Activated CD4-positive, alpha-beta T cell treated with anti-CD3 and anti-CD28 coated beads, Interleukin-2, amount 10 ng/mL, durations not matched to agents 7 days and 5 days (primary cell): ENCODE results near the gene BACH2. TPM values are rescaled to one million over a fixed set of nuclear protein-coding genes. Genes with fewer than 3 reads are reported as not detected.
"Not testable (repeated sequence)": the region's sequence is repeated elsewhere in the genome, so short reads cannot be mapped to it uniquely, and the experiment has no call there.

ENCODE experiments used
- CTCF ChIA-PET: fragments of 350-600 bp; sonication (Branson Sonifier 250); formaldehyde crosslinking; loops from one replicate; lab custom pipeline; 2021; ENCODE audit warnings: antibody characterized with exemption; lab: Charles Lee
- POLR2A ChIA-PET: fragments of 350-600 bp; sonication (Branson Sonifier 250); formaldehyde crosslinking; loops from one replicate; lab custom pipeline; 2021; ENCODE audit warnings: antibody characterized with exemption; lab: Charles Lee
- DNase-seq: peaks from one replicate; pipeline ENCODE4 v3.0.0-alpha.2; 2020
- H3K27ac Mint-ChIP-seq: one replicate; pipeline ENCODE4 v1.8.0; 2021; ENCODE audit warnings: mild to moderate bottlenecking, moderate library complexity, mixed read lengths
- H3K27me3 Mint-ChIP-seq: one replicate; pipeline ENCODE4 v1.8.0; 2021; ENCODE audit warnings: mixed read lengths
- H3K36me3 Mint-ChIP-seq: one replicate; pipeline ENCODE4 v1.8.0; 2021; ENCODE audit warnings: low read depth, mixed read lengths
- H3K4me1 Mint-ChIP-seq: one replicate; pipeline ENCODE4 v1.8.0; 2021; ENCODE audit warnings: mixed read lengths
- H3K4me3 Mint-ChIP-seq: one replicate; pipeline ENCODE4 v1.8.0; 2021; ENCODE audit warnings: mild to moderate bottlenecking, moderate library complexity, mixed read lengths
- H3K9me3 Mint-ChIP-seq: one replicate; pipeline ENCODE4 v1.8.0; 2021; ENCODE audit warnings: mixed read lengths
- total RNA-seq, 2 experiments: library from RNA; stranded (reverse); gene quantifications; one replicate each; pipeline ENCODE4 v1.2.3, GENCODE V29; 2021

BACH2 gene
- total RNA-seq, 2 experiments from 2014 or later: 59.4 to 61.6 TPM

DNA sequence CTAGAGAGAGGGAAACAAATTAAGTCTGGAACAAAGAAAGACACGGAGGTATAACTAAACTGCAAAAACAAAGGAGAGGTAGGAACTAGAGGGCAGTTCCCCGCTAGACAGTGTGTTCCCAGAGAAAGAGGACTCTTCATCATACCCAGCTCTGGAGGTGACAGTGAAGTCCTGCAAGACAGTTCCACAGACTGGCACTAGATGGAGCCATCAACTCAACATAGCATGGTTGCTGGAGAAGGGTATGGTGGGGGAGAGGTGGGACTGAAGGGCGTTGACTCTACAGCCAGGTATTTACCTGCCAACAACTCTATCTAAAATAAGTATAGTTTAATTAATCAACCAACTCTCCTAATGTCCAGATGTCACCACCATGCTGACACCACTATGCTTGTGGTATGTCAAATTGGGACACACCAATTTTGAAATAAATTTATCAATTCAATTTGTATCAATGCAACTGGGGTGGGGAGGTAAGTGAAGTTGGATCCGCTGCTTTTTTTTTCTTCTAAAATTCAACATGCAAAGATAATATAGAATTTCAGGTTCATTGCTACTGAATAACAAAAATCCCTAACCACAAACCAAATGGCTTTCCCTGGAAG, 9.7 kb downstream of the BACH2 start:
- H3K4me3 Mint-ChIP-seq: peak overlapping the region; percentile 71
- peaks cover 92% of the 10 kb centered on the region for H3K4me1 Mint-ChIP-seq
- no peaks in the 10 kb centered on the region for H3K27me3 Mint-ChIP-seq
- CTCF ChIA-PET: interaction anchor here (0.7 to 5.7 kb wide), 15 partner anchors 13 to 346 kb away, joined by 3 to 68 read pairs (median 4); no protein-coding TSS in a partner anchor
- H3K9me3 Mint-ChIP-seq: peaks cover 6% of the 10 kb centered on the region
- peak; percentile 66 for DNase-seq
- H3K27ac Mint-ChIP-seq: peak overlapping the region; percentile 92
- POLR2A ChIA-PET: no interaction called here
- peaks cover 64% of the 10 kb centered on the region for H3K36me3 Mint-ChIP-seq

DNA sequence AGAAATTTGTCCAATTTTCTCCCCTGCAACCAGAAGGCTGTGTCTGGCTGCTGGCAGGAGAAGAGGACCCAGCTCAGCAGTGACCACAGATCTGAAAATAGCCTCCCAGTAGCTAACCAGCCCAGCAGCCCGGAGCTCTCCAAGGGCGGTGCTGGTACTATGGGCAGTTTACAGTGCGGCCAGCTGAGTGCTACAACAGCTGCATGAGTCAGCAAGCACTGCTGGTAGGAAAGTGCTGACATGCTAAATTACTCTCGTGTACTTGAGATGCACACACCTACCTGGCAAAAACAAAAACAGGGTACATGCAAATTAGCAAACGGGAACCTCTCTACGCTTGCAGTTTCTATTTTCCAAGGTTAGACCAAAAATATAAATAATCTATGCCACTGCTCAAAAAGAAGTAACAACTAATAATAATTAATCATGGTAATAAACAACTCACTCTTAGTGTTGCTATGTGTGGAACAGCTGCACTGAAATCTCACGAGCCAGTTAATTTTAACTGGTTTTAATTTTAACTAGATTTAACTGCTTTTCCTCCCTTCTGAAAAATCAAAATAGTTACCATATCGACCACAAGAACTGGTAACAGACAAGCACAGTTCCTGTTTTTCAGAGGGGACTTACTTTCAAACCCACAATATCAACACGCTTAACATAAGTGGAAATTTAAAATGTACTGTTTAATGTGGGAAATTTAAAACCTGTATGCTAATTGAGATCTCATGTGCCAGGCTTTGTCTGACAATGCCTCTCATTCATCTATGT, 10.8 kb downstream of the BACH2 start:
- Mint-ChIP-seq H3K4me3 (peak overlapping the region; percentile 71), H3K36me3 (peaks cover 60% of the 10 kb centered on the region), H3K27ac (peak overlapping the region; percentile 92), H3K9me3 (peaks cover 7% of the 10 kb centered on the region), H3K27me3 (no peaks in the 10 kb centered on the region), H3K4me1 (peaks cover 89% of the 10 kb centered on the region)
- DNase-seq: peak; percentile 64
- ChIA-PET POLR2A (interaction anchor here (0.6 to 0.8 kb wide), 2 partner anchors 67 to 205 kb away, joined by 3 to 4 read pairs; no protein-coding TSS in a partner anchor), CTCF (interaction anchor here (0.8 to 5.7 kb wide), 13 partner anchors 10 to 329 kb away, joined by 3 to 68 read pairs (median 4); no protein-coding TSS in a partner anchor)

DNA sequence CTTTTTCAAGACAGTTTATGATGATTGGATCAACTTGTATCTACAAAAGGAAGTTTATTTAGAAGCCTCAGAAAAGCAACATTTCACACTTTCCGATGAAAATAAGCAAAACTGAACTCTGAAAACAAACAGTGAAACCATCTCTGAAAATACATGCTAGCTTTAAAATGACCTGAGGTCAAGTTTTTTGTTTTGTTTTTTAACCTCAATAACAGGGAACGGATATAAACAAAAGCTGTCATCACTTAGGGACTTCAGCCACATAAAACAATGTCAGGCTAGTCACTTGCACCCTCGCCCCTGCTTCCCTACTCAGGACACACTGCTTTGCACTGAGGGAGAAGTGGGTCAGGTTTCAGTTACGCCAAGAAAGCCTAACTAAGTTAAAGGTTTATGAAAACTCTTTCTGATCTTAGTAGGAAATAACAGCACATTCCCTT, 11.6 kb downstream of the BACH2 start:
- H3K27me3 Mint-ChIP-seq: no peaks in the 10 kb centered on the region
- peak overlapping the region; percentile 71 for H3K4me3 Mint-ChIP-seq
- H3K4me1 Mint-ChIP-seq: peaks cover 87% of the 10 kb centered on the region
- DNase-seq: peak; percentile 43
- peak overlapping the region; percentile 92 for H3K27ac Mint-ChIP-seq
- peaks cover 53% of the 10 kb centered on the region for H3K36me3 Mint-ChIP-seq
- ChIA-PET CTCF (interaction anchor here (0.7 to 5.7 kb wide), 8 partner anchors 9 to 329 kb away, joined by 3 to 68 read pairs (median 6); no protein-coding TSS in a partner anchor), POLR2A (interaction anchor here (0.6 to 1.0 kb wide), 5 partner anchors 66 to 456 kb away, joined by 3 to 4 read pairs (median 3); partner anchors contain the start of gene CASP8AP2)
- peaks cover 7% of the 10 kb centered on the region for H3K9me3 Mint-ChIP-seq

DNA sequence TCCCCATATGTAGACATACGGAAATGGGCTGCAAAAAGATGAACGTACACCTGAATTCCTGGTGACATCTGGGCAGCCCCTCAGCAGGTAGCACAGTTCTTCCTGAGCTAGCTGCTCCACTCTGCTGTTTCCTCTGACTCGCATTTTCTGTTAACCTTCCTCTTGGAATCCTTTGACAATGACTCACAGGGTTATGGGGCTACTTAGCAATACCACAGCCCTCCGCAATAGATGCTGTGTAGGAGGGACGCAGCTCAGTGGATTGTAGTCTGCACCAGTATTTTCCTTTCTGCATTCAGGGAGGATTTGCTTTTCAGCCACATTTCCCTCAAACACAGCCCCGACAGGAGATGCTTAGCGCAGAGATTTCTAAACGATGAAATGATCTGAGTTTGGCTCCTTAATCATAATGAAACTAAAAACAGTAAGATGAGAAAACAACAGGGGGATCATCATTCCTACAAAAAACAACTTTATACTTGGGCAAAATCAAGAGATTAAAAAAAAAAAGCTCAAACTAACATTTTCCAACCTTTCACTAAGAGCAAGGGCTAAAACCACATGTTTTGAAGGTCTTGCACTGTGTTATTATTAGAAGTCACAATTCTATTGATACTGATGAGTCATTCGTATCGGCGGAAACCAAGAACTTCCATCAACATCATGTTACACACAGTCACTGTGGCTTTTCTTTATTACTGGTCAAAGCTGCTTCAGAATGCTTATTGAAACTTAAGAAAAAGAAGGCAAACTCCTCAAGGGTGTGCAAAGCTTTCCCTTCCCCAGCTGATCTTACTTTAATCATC, 12.2 kb downstream of the BACH2 start:
- peak overlapping the region; percentile 92 for H3K27ac Mint-ChIP-seq
- ChIA-PET POLR2A (interaction anchor here (0.6 to 1.0 kb wide), 6 partner anchors 65 to 455 kb away, joined by 3 to 6 read pairs (median 4); partner anchors contain the start of gene CASP8AP2), CTCF (interaction anchor here (0.7 to 5.7 kb wide), 10 partner anchors 9 to 328 kb away, joined by 3 to 68 read pairs (median 5); no protein-coding TSS in a partner anchor)
- peak overlapping the region; percentile 71 for H3K4me3 Mint-ChIP-seq
- H3K4me1 Mint-ChIP-seq: peaks cover 85% of the 10 kb centered on the region
- peak; percentile 62 for DNase-seq
- H3K9me3 Mint-ChIP-seq: peaks cover 7% of the 10 kb centered on the region
- no peaks in the 10 kb centered on the region for H3K27me3 Mint-ChIP-seq
- peaks cover 48% of the 10 kb centered on the region for H3K36me3 Mint-ChIP-seq

DNA sequence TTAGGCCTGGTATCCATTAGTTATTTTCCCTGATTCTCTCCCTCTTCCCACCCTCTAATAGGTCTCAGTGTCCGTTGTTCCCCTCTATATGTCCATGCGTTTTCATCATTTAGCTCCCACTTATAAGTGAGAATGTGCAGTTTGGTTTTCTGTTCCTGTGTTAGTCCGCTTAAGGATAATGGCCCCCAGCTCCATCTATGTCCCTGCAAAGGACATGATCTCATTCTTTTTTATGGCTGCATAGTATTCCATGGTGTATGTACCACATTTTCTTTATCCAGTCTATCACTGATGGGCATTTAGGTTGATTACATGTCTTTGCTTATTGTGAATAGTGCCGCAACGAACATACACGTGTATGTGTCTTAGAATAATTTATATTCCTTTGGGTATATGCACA, 14.4 kb downstream of the BACH2 start:
- DNase-seq, POLR2A ChIA-PET, H3K27me3 Mint-ChIP-seq, H3K4me3 Mint-ChIP-seq, CTCF ChIA-PET: not testable (repeated sequence)
- peaks cover 12% of the 10 kb centered on the region for H3K9me3 Mint-ChIP-seq
- H3K36me3 Mint-ChIP-seq: peaks cover 38% of the 10 kb centered on the region
- peak overlapping the region; percentile 51 for H3K27ac Mint-ChIP-seq
- peaks cover 85% of the 10 kb centered on the region for H3K4me1 Mint-ChIP-seq

DNA sequence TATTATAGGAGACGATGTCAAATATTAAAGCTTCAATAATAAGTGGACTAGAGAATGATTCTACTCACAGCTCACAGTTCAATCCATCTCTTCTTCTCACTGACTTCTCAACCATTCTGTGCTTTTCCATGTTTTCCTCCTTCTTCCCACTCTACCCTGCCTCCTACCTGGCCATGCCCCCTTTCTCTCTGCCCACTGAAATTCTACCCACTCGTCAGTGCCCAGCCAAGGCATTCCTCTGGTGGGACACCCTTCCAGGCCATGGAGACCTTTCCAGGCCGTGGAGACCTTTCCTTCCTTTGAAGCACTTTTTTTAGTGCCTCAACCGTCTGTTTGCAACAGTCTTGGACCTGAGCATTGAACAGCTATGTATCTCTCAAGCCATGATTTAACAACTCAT, 18.5 kb downstream of the BACH2 start:
- ChIA-PET CTCF (interaction anchor here (0.7 to 1.3 kb wide), 4 partner anchors 48 to 200 kb away, joined by 3 read pairs; no protein-coding TSS in a partner anchor), POLR2A (no interaction called here)
- H3K27me3 Mint-ChIP-seq: no peaks in the 10 kb centered on the region
- peaks cover 34% of the 10 kb centered on the region for H3K36me3 Mint-ChIP-seq
- H3K4me1 Mint-ChIP-seq: peaks cover 90% of the 10 kb centered on the region
- peak overlapping the region; percentile 61 for H3K27ac Mint-ChIP-seq
- peaks cover 12% of the 10 kb centered on the region for H3K9me3 Mint-ChIP-seq
- DNase-seq: no peak
- H3K4me3 Mint-ChIP-seq: no peak overlapping the region

DNA sequence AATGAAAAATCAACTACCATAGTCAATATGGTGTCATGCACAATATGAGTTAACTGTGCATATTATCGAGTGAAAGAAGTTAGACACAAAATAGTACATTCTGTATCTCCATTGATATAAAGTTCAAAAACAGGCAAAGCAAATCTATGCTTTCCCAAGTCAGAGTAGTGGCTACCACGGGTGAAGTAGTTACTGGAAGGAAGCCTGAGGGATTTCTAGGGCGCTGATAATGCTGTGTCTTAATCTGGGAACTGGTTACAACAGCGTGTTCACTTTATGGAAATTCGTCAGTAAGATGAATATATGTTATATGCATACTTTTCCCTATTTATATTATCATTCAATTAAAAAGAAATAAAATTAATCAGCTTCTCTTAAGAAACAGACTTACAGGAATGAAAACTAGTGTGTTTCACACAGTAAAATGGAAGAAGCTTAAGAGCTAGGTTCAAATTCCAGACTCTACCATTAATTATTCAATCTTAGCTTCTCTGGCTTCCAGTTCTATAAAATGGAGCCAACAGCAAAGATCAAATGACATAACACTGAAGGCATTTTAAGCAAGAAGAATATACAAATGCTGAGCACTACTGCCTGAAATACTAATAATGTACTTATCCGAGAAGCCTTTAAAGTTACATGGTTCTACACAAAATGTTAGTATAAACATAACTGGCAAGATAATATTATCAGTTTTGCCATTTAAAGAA, 19.2 kb downstream of the BACH2 start:
- peaks cover 90% of the 10 kb centered on the region for H3K4me1 Mint-ChIP-seq

DNA sequence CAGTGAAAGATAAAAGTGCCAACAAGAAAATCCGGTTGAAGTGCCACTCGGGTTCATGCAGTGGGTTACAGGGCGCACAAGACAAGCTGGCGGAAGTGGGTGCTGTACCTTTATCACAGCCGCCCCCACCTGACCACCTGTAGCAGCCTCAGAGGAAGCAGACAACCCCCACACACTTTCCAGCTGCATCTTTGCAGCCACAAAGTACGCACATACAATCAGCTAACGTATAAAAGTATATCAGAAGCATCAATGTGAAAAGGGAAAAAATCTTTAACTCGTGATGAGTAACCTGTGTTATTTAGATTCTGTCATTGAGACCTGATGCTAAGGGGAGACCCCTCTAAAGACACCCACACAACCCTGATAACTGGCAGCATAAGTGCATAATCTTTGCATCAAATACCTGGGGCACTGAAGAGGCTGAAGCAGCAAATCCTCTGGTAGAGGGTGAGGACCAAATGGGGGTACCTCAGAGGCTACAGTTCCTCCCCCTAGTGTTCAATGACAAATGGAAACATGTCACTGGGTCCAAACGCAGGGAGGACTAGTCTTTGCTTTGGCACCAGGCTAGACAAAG, 22.1 kb downstream of the BACH2 start:
- peak; percentile 92 for DNase-seq
- peaks cover 45% of the 10 kb centered on the region for H3K36me3 Mint-ChIP-seq
- peaks cover 94% of the 10 kb centered on the region for H3K4me1 Mint-ChIP-seq
- H3K27ac Mint-ChIP-seq: peak overlapping the region; percentile 93
- ChIA-PET CTCF (interaction anchor here (0.7 to 3.4 kb wide), 13 partner anchors 10 to 333 kb away, joined by 3 to 16 read pairs (median 3); partner anchors contain the start of gene BACH2), POLR2A (interaction anchor here (0.5 kb wide), 1 partner anchor 56 kb away, joined by 4 read pairs; no protein-coding TSS in a partner anchor)
- H3K4me3 Mint-ChIP-seq: peak overlapping the region; percentile 63
- H3K27me3 Mint-ChIP-seq: no peaks in the 10 kb centered on the region
- H3K9me3 Mint-ChIP-seq: peaks cover 11% of the 10 kb centered on the region

More for the DNA sequence above, 19.2 kb downstream of the BACH2 start:
- no peak for DNase-seq
- ChIA-PET POLR2A (no interaction called here), CTCF (interaction anchor here (0.7 to 1.3 kb wide), 4 partner anchors 47 to 200 kb away, joined by 3 read pairs; no protein-coding TSS in a partner anchor)
- H3K27me3 Mint-ChIP-seq: no peaks in the 10 kb centered on the region
- H3K36me3 Mint-ChIP-seq: peaks cover 30% of the 10 kb centered on the region
- no peak overlapping the region for H3K4me3 Mint-ChIP-seq
- no peak overlapping the region for H3K27ac Mint-ChIP-seq
- H3K9me3 Mint-ChIP-seq: peaks cover 14% of the 10 kb centered on the region

DNA sequence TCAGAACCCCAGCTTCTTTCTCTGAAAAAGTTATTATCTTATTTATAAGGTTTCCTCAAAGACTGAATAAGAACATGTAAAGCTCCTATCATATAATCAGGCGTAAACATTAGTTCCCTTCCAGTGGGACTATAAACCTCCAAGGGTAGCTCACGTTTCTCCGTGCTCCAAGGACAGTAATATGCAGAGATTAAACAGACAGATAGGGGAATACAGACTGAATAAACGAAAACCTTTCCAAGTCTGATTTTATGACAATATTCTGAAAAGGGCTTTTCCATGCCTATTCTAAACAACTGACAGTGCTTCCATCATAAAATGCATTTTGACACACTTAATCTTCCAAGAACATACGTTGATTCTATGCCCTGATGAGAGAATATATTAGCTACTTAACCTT, 22.8 kb downstream of the BACH2 start:
- no peak for DNase-seq
- POLR2A ChIA-PET: no interaction called here
- no peaks in the 10 kb centered on the region for H3K27me3 Mint-ChIP-seq
- H3K4me1 Mint-ChIP-seq: peaks cover 93% of the 10 kb centered on the region
- peak overlapping the region; percentile 93 for H3K27ac Mint-ChIP-seq
- peaks cover 47% of the 10 kb centered on the region for H3K36me3 Mint-ChIP-seq
- peak overlapping the region; percentile 63 for H3K4me3 Mint-ChIP-seq
- peaks cover 11% of the 10 kb centered on the region for H3K9me3 Mint-ChIP-seq
- CTCF ChIA-PET: interaction anchor here (0.6 to 3.4 kb wide), 17 partner anchors 10 to 333 kb away, joined by 3 to 16 read pairs (median 3); partner anchors contain the start of gene BACH2

DNA sequence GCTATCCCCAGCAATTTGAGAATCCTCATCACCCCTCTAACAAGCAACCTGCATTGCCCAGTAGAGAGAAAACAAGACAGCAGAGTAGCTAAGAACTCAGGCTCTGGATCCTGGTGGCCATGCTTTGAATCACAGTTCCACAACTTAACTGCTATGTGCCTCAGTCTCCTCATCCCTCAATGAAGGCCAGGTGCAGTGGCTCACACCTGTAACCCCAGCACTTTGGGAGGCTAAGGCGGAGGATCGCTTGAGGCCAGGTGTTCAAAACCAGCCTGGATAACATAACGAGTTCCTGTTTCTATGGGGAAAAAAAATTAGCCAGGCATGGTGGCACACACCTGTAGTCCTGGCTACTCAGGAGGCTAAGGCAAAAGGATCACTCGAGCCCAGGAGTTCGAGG, 23.7 kb downstream of the BACH2 start:
- peak overlapping the region; percentile 93 for H3K27ac Mint-ChIP-seq
- no peaks in the 10 kb centered on the region for H3K27me3 Mint-ChIP-seq
- CTCF ChIA-PET: interaction anchor here (0.6 to 3.4 kb wide), 11 partner anchors 9 to 332 kb away, joined by 3 to 16 read pairs (median 6); no protein-coding TSS in a partner anchor
- H3K4me1 Mint-ChIP-seq: peaks cover 90% of the 10 kb centered on the region
- POLR2A ChIA-PET: no interaction called here
- no peak for DNase-seq
- H3K9me3 Mint-ChIP-seq: peaks cover 5% of the 10 kb centered on the region
- H3K36me3 Mint-ChIP-seq: peaks cover 42% of the 10 kb centered on the region
- no peak overlapping the region for H3K4me3 Mint-ChIP-seq

DNA sequence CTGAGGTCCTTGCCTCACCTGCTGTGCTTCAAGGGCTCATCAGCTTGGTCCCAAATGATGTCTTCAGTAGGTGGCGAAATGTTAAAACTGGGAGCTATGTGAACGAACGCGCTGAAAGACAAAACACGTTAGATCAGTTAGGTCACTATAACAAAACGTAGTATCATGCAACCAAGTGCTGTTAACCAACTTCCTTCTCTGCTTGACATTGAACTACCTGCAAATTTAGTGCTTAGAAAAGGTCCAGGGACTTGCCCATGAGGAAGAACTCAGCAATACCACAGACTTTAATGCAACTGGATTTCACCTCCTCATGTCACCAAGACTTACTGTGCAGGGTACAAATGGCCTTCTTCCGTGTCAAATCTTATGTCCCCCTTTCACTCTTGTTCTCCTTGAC, 24.8 kb downstream of the BACH2 start:
- Mint-ChIP-seq H3K36me3 (peaks cover 40% of the 10 kb centered on the region), H3K9me3 (peaks cover 3% of the 10 kb centered on the region), H3K4me3 (peak overlapping the region; percentile 59), H3K4me1 (peaks cover 90% of the 10 kb centered on the region), H3K27ac (peak overlapping the region; percentile 93), H3K27me3 (no peaks in the 10 kb centered on the region)
- POLR2A ChIA-PET: interaction anchor here (1.0 kb wide), 1 partner anchor 33 kb away, joined by 3 read pairs; no protein-coding TSS in a partner anchor
- CTCF ChIA-PET: interaction anchor here (0.7 to 3.4 kb wide), 8 partner anchors 8 to 335 kb away, joined by 3 to 16 read pairs (median 4); no protein-coding TSS in a partner anchor
- no peak for DNase-seq
